Hepatocyte (in vitro differentiated cells): ENCODE results near the gene KIAA1217. TPM values are rescaled to one million over a fixed set of nuclear protein-coding genes. Genes with fewer than 3 reads are reported as not detected.
A peak's percentile ranks its signal among the peaks of the same experiment; 100 is the strongest.

Source experiments
- DNase-seq: peaks from one replicate; pipeline ENCODE4 v3.0.0-alpha.2; 2016; ENCODE audit warnings: low spot score
- H2AFZ ChIP-seq: fragments of 200-600 bp; sonication (generic); 2 replicates; pipeline ENCODE4 v1.6.0; 2016; ENCODE audit warnings: antibody characterized with exemption, mild to moderate bottlenecking
- H3K27ac ChIP-seq: fragments of 200-600 bp; sonication (generic); 2 replicates; pipeline ENCODE4 v1.5.1; 2016; ENCODE audit warnings: mild to moderate bottlenecking
- H3K27me3 ChIP-seq: fragments of 200-600 bp; sonication (generic); 2 replicates; pipeline ENCODE4 v1.6.1; 2016
- H3K36me3 ChIP-seq: fragments of 200-600 bp; sonication (generic); replicated peaks from 2 replicates; pipeline ENCODE4 v1.5.1; 2016; ENCODE audit warnings: low read depth; ENCODE audit not compliant: insufficient read depth
- H3K4me1 ChIP-seq: fragments of 200-600 bp; sonication (generic); 2 replicates; pipeline ENCODE4 v1.5.1; 2016; ENCODE audit warnings: mild to moderate bottlenecking, moderate library complexity; ENCODE audit not compliant: insufficient read depth
- H3K4me2 ChIP-seq: fragments of 200-600 bp; sonication (generic); 2 replicates; pipeline ENCODE4 v1.6.0; 2016
- H3K4me3 ChIP-seq: fragments of 200-600 bp; sonication (generic); 2 replicates; pipeline ENCODE4 v1.5.1; 2016; ENCODE audit warnings: mild to moderate bottlenecking
- H3K79me2 ChIP-seq: fragments of 200-600 bp; sonication (generic); 2 replicates; pipeline ENCODE4 v1.6.0; 2017; ENCODE audit warnings: mild to moderate bottlenecking
- H3K9me2 ChIP-seq: fragments of 200-600 bp; sonication (generic); replicated peaks from 2 replicates; pipeline ENCODE4 v1.6.0; 2017; ENCODE audit warnings: mild to moderate bottlenecking; ENCODE audit not compliant: insufficient read depth
- H3K9me3 ChIP-seq: fragments of 200-600 bp; sonication (generic); 2 replicates; pipeline ENCODE4 v1.5.1; 2016; ENCODE audit warnings: low read depth, mild to moderate bottlenecking
- H4K20me1 ChIP-seq: fragments of 200-600 bp; sonication (generic); 2 replicates; pipeline ENCODE4 v1.6.0; 2016; ENCODE audit warnings: mild to moderate bottlenecking; ENCODE audit not compliant: insufficient read depth, poor library complexity, severe bottlenecking
- CTCF ChIP-seq: fragments of 200-600 bp; sonication (generic); IDR thresholded peaks from 2 replicates; pipeline ENCODE4 v1.5.1; 2016; ENCODE audit warnings: antibody characterized with exemption, mild to moderate bottlenecking; ENCODE audit not compliant: poor library complexity
- EZH2 ChIP-seq: fragments of 200-600 bp; sonication (generic); IDR thresholded peaks from 2 replicates; pipeline ENCODE4 v1.6.1; 2016; ENCODE audit warnings: antibody characterized with exemption, mild to moderate bottlenecking, borderline replicate concordance
- EZH2phosphoT487 ChIP-seq: fragments of 200-600 bp; sonication (generic); IDR thresholded peaks from one replicate; pipeline ENCODE4 v1.6.1; 2018; ENCODE audit warnings: antibody characterized with exemption, mild to moderate bottlenecking, low read depth, moderate library complexity; ENCODE audit not compliant: unreplicated experiment, severe bottlenecking
- WGBS: methylation state at CpG from one replicate; pipeline ENCODE4 v1.1.6; 2016; ENCODE audit warnings: low lambda C conversion rate; ENCODE audit errors: missing lambda C conversion rate; 5-methylcytosine and 5-hydroxymethylcytosine counted together
- polyA plus RNA-seq: library from polyadenylated mRNA; unstranded; fragments of >200 nt; fragmentation: Nextera tagmentation; extraction: Ambion mirVana; gene quantifications from 2 replicates; pipeline ENCODE4 v1.2.1, GENCODE V29; 2016
- total RNA-seq: library from RNA; depleted of rRNA; stranded (reverse); fragments of >200 nt; gene quantifications from 2 replicates; pipeline ENCODE4 v1.2.3, GENCODE V29; 2014

The KIAA1217 gene
- total and polyA plus RNA-seq, 2 experiments from 2014 or later = 31.6 to 33.2 TPM

DNA sequence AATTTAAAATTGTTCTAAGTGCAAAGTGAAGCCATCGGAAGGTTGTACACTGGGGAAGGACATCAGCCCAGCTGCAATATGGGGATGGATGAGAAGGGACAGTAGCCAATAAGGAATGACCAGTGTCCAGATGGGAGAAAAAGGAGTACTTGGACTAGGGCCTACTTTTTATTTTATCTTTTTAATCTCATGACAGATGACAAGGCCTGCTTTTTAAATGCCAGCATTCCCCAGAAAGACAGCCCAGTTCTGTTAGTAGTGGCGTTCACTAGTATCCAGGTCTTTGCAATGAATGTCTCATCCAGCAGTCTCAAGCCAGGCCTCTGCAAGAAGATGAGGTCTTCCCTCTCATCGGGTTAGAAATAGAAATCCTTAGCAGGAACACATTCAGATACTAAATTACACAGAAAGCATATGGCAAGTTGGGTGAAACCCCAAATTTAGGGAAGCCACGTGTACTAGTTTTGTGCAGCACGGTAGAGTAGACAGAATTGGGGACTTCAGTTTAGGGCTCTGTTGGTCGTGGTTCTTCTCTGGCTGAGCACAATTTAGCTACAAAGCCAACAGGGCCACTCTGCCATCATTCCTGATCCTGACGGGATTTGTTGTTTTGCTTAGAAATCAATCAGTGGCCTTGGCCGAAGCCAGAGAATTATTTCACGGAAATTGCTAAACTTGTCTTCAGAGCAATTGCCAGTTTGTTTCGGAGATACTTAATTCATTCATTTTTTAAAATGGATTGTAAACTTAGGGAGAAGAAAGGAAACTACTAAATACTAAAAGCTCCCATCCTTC is 286.9 kb downstream of the KIAA1217 start:
- Histone ChIP-seq H3K27ac (no peak overlapping the region), H3K79me2 (peaks cover 13% of the 10 kb centered on the region), H2AFZ (no peak overlapping the region), H3K4me2 (no peak overlapping the region), H4K20me1 (no peaks in the 10 kb centered on the region), H3K9me3 (no peaks in the 10 kb centered on the region), H3K4me3 (no peak overlapping the region), H3K36me3 (peaks cover 3% of the 10 kb centered on the region), H3K9me2 (no peaks in the 10 kb centered on the region), H3K27me3 (no peaks in the 10 kb centered on the region), H3K4me1 (peaks cover 4% of the 10 kb centered on the region)
- TF ChIP-seq EZH2phosphoT487 (no peak), EZH2 (no peak), CTCF (no peak)
- 95% methylated on average over 10 of the region's 10 CpGs for WGBS
- DNase-seq = no peak

DNA sequence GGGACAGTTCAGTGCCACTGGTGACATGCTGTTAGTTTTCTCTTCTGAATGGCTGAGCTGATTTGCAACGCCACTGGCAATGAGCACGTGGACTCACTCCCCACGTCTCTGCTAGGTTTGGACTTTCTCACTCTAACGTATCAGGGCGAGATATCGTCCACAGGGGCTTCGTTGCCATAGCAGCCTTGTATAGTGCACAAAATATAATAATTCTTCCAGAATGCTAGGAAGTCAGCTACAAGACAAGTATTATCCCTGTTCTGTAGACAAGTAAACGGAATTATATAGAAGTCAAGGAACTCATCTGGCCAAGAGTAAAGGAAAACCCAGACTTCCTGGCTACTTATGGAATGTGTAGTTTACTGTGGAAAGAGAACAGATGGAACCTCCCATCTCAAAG is 288.0 kb downstream of the KIAA1217 start:
- Histone ChIP-seq H3K27me3 (no peaks in the 10 kb centered on the region), H3K36me3 (peaks cover 3% of the 10 kb centered on the region), H3K4me3 (no peak overlapping the region), H3K4me2 (no peak overlapping the region), H2AFZ (no peak overlapping the region), H3K9me2 (no peaks in the 10 kb centered on the region), H3K79me2 (peaks cover 11% of the 10 kb centered on the region), H3K9me3 (no peaks in the 10 kb centered on the region), H3K4me1 (peaks cover 4% of the 10 kb centered on the region), H4K20me1 (no peaks in the 10 kb centered on the region), H3K27ac (peak overlapping the region; percentile 49)
- 82% methylated on average over 8 of the region's 8 CpGs for WGBS
- TF ChIP-seq EZH2phosphoT487 (no peak), CTCF (no peak), EZH2 (no peak)
- peak; percentile 26 for DNase-seq

GRCh38 chr10:24501056-24501711 is 292.2 kb downstream of the KIAA1217 start:
- Histone ChIP-seq H3K4me1 (no peaks in the 10 kb centered on the region), H3K9me2 (no peaks in the 10 kb centered on the region), H3K27me3 (no peaks in the 10 kb centered on the region), H3K36me3 (no peaks in the 10 kb centered on the region), H3K79me2 (no peaks in the 10 kb centered on the region), H3K4me2 (no peak overlapping the region), H4K20me1 (no peaks in the 10 kb centered on the region), H3K9me3 (no peaks in the 10 kb centered on the region), H2AFZ (no peak overlapping the region), H3K4me3 (no peak overlapping the region), H3K27ac (no peak overlapping the region)
- TF ChIP-seq EZH2 (no peak), EZH2phosphoT487 (no peak), CTCF (no peak)
- no peak for DNase-seq
- WGBS = 95% methylated on average over 10 of the region's 10 CpGs
